Naive thymus-derived CD8-positive, alpha-beta T cell (primary cell): ENCODE data around the gene SLC2A9. TPM values are rescaled to one million over a fixed set of nuclear protein-coding genes. Genes with fewer than 3 reads are reported as not detected.

ENCODE experiments used
- ATAC-seq, 2 donors: fragments of 150-1000 bp; cut with Tn5 transposase in 1 of 2; sonication (Bioruptor Pico), chemical (Tn5 transposase) in 1 of 2; 1 replicate in 1 of 2; 2 replicates in 1 of 2; pipeline ENCODE4 v1.10.0; 2021; ENCODE audit warnings: mild to moderate bottlenecking in 2 of 2, moderate library complexity in 2 of 2
- POLR2A ChIA-PET: fragments of 350-600 bp; sonication (Branson Sonifier 250); formaldehyde crosslinking; loops from one replicate; lab custom pipeline; 2021; ENCODE audit warnings: antibody characterized with exemption; lab: Charles Lee
- DNase-seq, 10 donors: peaks; one replicate each; pipeline versions ENCODE4 v3.0.0 to v3.0.0-alpha.2; 2020 to 2022
- H3K27ac Mint-ChIP-seq, 10 donors: one replicate each; pipeline ENCODE4 v1.8.0; 2020 to 2022; ENCODE audit warnings: mild to moderate bottlenecking in 10 of 10, mixed read lengths in 10 of 10, moderate library complexity in 4 of 10, inconsistent platforms in 1 of 10
- H3K27me3 Mint-ChIP-seq, 5 donors: one replicate each; pipeline ENCODE4 v1.8.0; 2021 to 2022; ENCODE audit warnings: mixed read lengths in 5 of 5
- H3K36me3 Mint-ChIP-seq, 3 donors: one replicate each; pipeline ENCODE4 v1.8.0; 2020 to 2022; ENCODE audit warnings: mixed read lengths in 3 of 3, mild to moderate bottlenecking in 2 of 3, inconsistent platforms in 1 of 3
- H3K4me1 Mint-ChIP-seq, 4 donors: one replicate each; pipeline ENCODE4 v1.8.0; 2021 to 2022; ENCODE audit warnings: mixed read lengths in 4 of 4
- H3K4me3 Mint-ChIP-seq, 10 donors: one replicate each; pipeline ENCODE4 v1.8.0; 2020 to 2022; ENCODE audit warnings: mild to moderate bottlenecking in 10 of 10, mixed read lengths in 10 of 10, moderate library complexity in 6 of 10, inconsistent platforms in 1 of 10
- H3K9me3 Mint-ChIP-seq, 9 donors: one replicate each; pipeline ENCODE4 v1.8.0; 2020 to 2022; ENCODE audit warnings: mixed read lengths in 9 of 9, mild to moderate bottlenecking in 3 of 9, inconsistent platforms in 1 of 9, moderate library complexity in 1 of 9
- polyA plus RNA-seq, 3 donors: library from polyadenylated mRNA; unstranded; fragments of 300-500 nt; fragmentation: Illumina TruSeq; gene quantifications; one replicate each; pipeline ENCODE4 v1.2.3, GENCODE V29; 2021
- total RNA-seq, 8 experiments: library from RNA in 2 of 8; stranded (reverse) in 2 of 8; gene quantifications; one replicate each; pipeline ENCODE4 v1.2.3 and lab custom pipeline; 2021 to 2026

The SLC2A9 gene
- total and polyA plus RNA-seq, 5 experiments from 2014 or later = 0.37 to 3.4 (median 1.9) TPM; not detected in 1

- Mint-ChIP-seq H3K9me3 (no peaks in the 10 kb centered on the region), H3K36me3 (no peaks in the 10 kb centered on the region), H3K4me1 (peaks cover 8 to 20% (median 17%) of the 10 kb centered on the region in 4 donors), H3K27me3 (peaks cover 0 to 1% (median 0%) of the 10 kb centered on the region in 5 donors), H3K4me3 (no peak overlapping the region), H3K27ac (peak overlapping the region in 1 of 10 donors; percentile 63)
- no peak for DNase-seq
- ATAC-seq = no peak
- POLR2A ChIA-PET = no interaction called here
Measured at GRCh38 chr4:10015140-10015753, 6.0 kb downstream of the SLC2A9 start.

- Mint-ChIP-seq H3K9me3 (no peaks in the 10 kb centered on the region), H3K27me3 (no peaks in the 10 kb centered on the region), H3K36me3 (no peaks in the 10 kb centered on the region), H3K27ac (peak overlapping the region in 1 of 10 donors; percentile 6), H3K4me3 (no peak overlapping the region), H3K4me1 (peaks cover 5 to 7% (median 6%) of the 10 kb centered on the region in 4 donors)
- POLR2A ChIA-PET = no interaction called here
- DNase-seq (no peak), ATAC-seq (no peak)
Measured at GRCh38 chr4:10013722-10014121, 7.6 kb downstream of the SLC2A9 start.

- H3K36me3 Mint-ChIP-seq = no peaks in the 10 kb centered on the region
- peaks cover 0 to 3% (median 3%) of the 10 kb centered on the region in 4 donors for H3K4me1 Mint-ChIP-seq
- no peak for DNase-seq
- no peaks in the 10 kb centered on the region for H3K27me3 Mint-ChIP-seq
- ATAC-seq = no peak
- no peaks in the 10 kb centered on the region for H3K9me3 Mint-ChIP-seq
- H3K4me3 Mint-ChIP-seq = no peak overlapping the region
- POLR2A ChIA-PET = no interaction called here
- no peak overlapping the region for H3K27ac Mint-ChIP-seq
Measured at GRCh38 chr4:10011885-10012284, 9.4 kb downstream of the SLC2A9 start.

GRCh38 chr4:10011277-10011676 is 10.0 kb downstream of the SLC2A9 start:
- POLR2A ChIA-PET = no interaction called here
- no peak overlapping the region for H3K4me3 Mint-ChIP-seq

GRCh38 chr4:10009861-10010500 is 11.3 kb downstream of the SLC2A9 start:
- Mint-ChIP-seq H3K9me3 (no peaks in the 10 kb centered on the region), H3K4me3 (no peak overlapping the region), H3K27me3 (no peaks in the 10 kb centered on the region), H3K27ac (peak overlapping the region in 3 of 10 donors; percentile 12 to 61 (median 18)), H3K36me3 (no peaks in the 10 kb centered on the region), H3K4me1 (peaks cover 0 to 17% (median 3%) of the 10 kb centered on the region in 4 donors)
- DNase-seq = peak in 1 of 10 donors; percentile 11
- POLR2A ChIA-PET = no interaction called here
- ATAC-seq = no peak

More at GRCh38 chr4:10011277-10011676, 10.0 kb downstream of the SLC2A9 start:
- H3K27me3 Mint-ChIP-seq = no peaks in the 10 kb centered on the region
- DNase-seq = no peak
- ATAC-seq = no peak
- H3K4me1 Mint-ChIP-seq = peaks cover 0 to 8% (median 3%) of the 10 kb centered on the region in 4 donors
- H3K36me3 Mint-ChIP-seq = no peaks in the 10 kb centered on the region
- no peaks in the 10 kb centered on the region for H3K9me3 Mint-ChIP-seq
- H3K27ac Mint-ChIP-seq = no peak overlapping the region

- DNase-seq = no peak
- H3K9me3 Mint-ChIP-seq = no peaks in the 10 kb centered on the region
- H3K27ac Mint-ChIP-seq = no peak overlapping the region
- POLR2A ChIA-PET = no interaction called here
- H3K4me3 Mint-ChIP-seq = no peak overlapping the region
- ATAC-seq = no peak
- H3K36me3 Mint-ChIP-seq = no peaks in the 10 kb centered on the region
- H3K4me1 Mint-ChIP-seq = peaks cover 0 to 19% (median 3%) of the 10 kb centered on the region in 4 donors
- no peaks in the 10 kb centered on the region for H3K27me3 Mint-ChIP-seq
Measured at GRCh38 chr4:10008609-10009005, 12.7 kb downstream of the SLC2A9 start.

GRCh38 chr4:10007793-10008608 is 13.3 kb downstream of the SLC2A9 start:
- H3K9me3 Mint-ChIP-seq = no peaks in the 10 kb centered on the region
- no peak for DNase-seq
- H3K4me1 Mint-ChIP-seq = peaks cover 0 to 19% (median 3%) of the 10 kb centered on the region in 4 donors
- POLR2A ChIA-PET = no interaction called here
- ATAC-seq = no peak
- H3K36me3 Mint-ChIP-seq = no peaks in the 10 kb centered on the region
- H3K27me3 Mint-ChIP-seq = no peaks in the 10 kb centered on the region
- H3K4me3 Mint-ChIP-seq = no peak overlapping the region
- H3K27ac Mint-ChIP-seq = peak overlapping the region in 1 of 10 donors; percentile 73

- Mint-ChIP-seq H3K4me1 (peaks cover 0 to 19% (median 3%) of the 10 kb centered on the region in 4 donors), H3K27ac (no peak overlapping the region), H3K9me3 (no peaks in the 10 kb centered on the region), H3K36me3 (no peaks in the 10 kb centered on the region), H3K4me3 (no peak overlapping the region), H3K27me3 (no peaks in the 10 kb centered on the region)
- no peak for DNase-seq
- no peak for ATAC-seq
- POLR2A ChIA-PET = no interaction called here
Measured at GRCh38 chr4:10007436-10007740, 13.9 kb downstream of the SLC2A9 start.

- Mint-ChIP-seq H3K27ac (no peak overlapping the region), H3K4me3 (no peak overlapping the region), H3K9me3 (no peaks in the 10 kb centered on the region), H3K27me3 (no peaks in the 10 kb centered on the region), H3K36me3 (no peaks in the 10 kb centered on the region), H3K4me1 (peaks cover 0 to 19% (median 3%) of the 10 kb centered on the region in 4 donors)
- POLR2A ChIA-PET = no interaction called here
- DNase-seq = no peak
- ATAC-seq = no peak
Measured at GRCh38 chr4:10006601-10007435, 14.5 kb downstream of the SLC2A9 start.

- Mint-ChIP-seq H3K9me3 (no peaks in the 10 kb centered on the region), H3K4me3 (no peak overlapping the region), H3K36me3 (no peaks in the 10 kb centered on the region), H3K27me3 (no peaks in the 10 kb centered on the region), H3K27ac (no peak overlapping the region), H3K4me1 (peaks cover 0 to 19% (median 3%) of the 10 kb centered on the region in 4 donors)
- no peak for ATAC-seq
- DNase-seq = no peak
- POLR2A ChIA-PET = no interaction called here
Measured at GRCh38 chr4:10006231-10006600, 15.1 kb downstream of the SLC2A9 start.

- Mint-ChIP-seq H3K4me1 (peaks cover 0 to 19% (median 2%) of the 10 kb centered on the region in 4 donors), H3K27me3 (no peaks in the 10 kb centered on the region), H3K36me3 (no peaks in the 10 kb centered on the region), H3K27ac (peak overlapping the region in 1 of 10 donors; percentile 16), H3K4me3 (no peak overlapping the region), H3K9me3 (peaks cover 0 to 2% (median 0%) of the 10 kb centered on the region in 9 donors)
- POLR2A ChIA-PET = no interaction called here
- DNase-seq = no peak
- ATAC-seq = no peak
Measured at GRCh38 chr4:10005632-10006031, 15.7 kb downstream of the SLC2A9 start.

GRCh38 chr4:10003666-10004065 is 17.6 kb downstream of the SLC2A9 start:
- Mint-ChIP-seq H3K9me3 (peaks cover 0 to 2% (median 0%) of the 10 kb centered on the region in 9 donors), H3K27me3 (peaks cover 0 to 2% (median 0%) of the 10 kb centered on the region in 5 donors), H3K4me3 (no peak overlapping the region), H3K36me3 (peaks cover 0 to 2% (median 0%) of the 10 kb centered on the region in 3 donors), H3K27ac (no peak overlapping the region), H3K4me1 (peaks cover 0 to 19% (median 0%) of the 10 kb centered on the region in 4 donors)
- POLR2A ChIA-PET = no interaction called here
- ATAC-seq (no peak), DNase-seq (no peak)
